COLO668 (cell line): Measurements from ENCODE around the gene C15orf39.
"Not testable (repeated sequence)": the region's sequence is repeated elsewhere in the genome, so short reads cannot be mapped to it uniquely, and the experiment has no call there.

Experiments used
- DNase-seq: peaks from one replicate; lab custom pipeline; 2025; ENCODE audit not compliant: unreplicated experiment; lab: John Stamatoyannopoulos, UW

The C15orf39 gene

GRCh38 chr15:75229191-75230015 lies 27.7 kb downstream of the C15orf39 start:
- no peak for DNase-seq

- no peak for DNase-seq
Observed at GRCh38 chr15:75230016-75230343, 28.3 kb downstream of the C15orf39 start.

GRCh38 chr15:75230551-75231371 lies 29.1 kb downstream of the C15orf39 start:
- DNase-seq = no peak

- DNase-seq = no peak
Observed at GRCh38 chr15:75231836-75232235, 30.2 kb downstream of the C15orf39 start.

- DNase-seq = no peak
Observed at GRCh38 chr15:75232252-75232813, 30.7 kb downstream of the C15orf39 start.

- no peak for DNase-seq
Observed at GRCh38 chr15:75232826-75233503, 31.3 kb downstream of the C15orf39 start.

GRCh38 chr15:75233504-75234190 lies 32.0 kb downstream of the C15orf39 start:
- DNase-seq = no peak

GRCh38 chr15:75234191-75234810 lies 32.6 kb downstream of the C15orf39 start:
- DNase-seq = no peak

- no peak for DNase-seq
Observed at GRCh38 chr15:75235051-75235673, 33.5 kb downstream of the C15orf39 start.

GRCh38 chr15:75235760-75236729 lies 34.4 kb downstream of the C15orf39 start:
- no peak for DNase-seq

GRCh38 chr15:75237316-75237982 lies 35.8 kb downstream of the C15orf39 start:
- DNase-seq = no peak

- DNase-seq = no peak
Observed at GRCh38 chr15:75238150-75238549, 36.5 kb downstream of the C15orf39 start.

GRCh38 chr15:75245741-75246140 lies 44.1 kb downstream of the C15orf39 start:
- not testable (repeated sequence) for DNase-seq

GRCh38 chr15:75248991-75249390 lies 47.3 kb downstream of the C15orf39 start:
- peak; percentile 24 for DNase-seq

- DNase-seq = no peak
Observed at GRCh38 chr15:75249726-75250125, 48.0 kb downstream of the C15orf39 start.

GRCh38 chr15:75251343-75251742 lies 49.7 kb downstream of the C15orf39 start:
- DNase-seq = not testable (repeated sequence)

- DNase-seq = not testable (repeated sequence)
Observed at GRCh38 chr15:75252285-75252684, 50.6 kb downstream of the C15orf39 start.

GRCh38 chr15:75258034-75258433 lies 56.4 kb downstream of the C15orf39 start, which contains the start of gene GOLGA6C:
Gene GOLGA6C, plus strand, starts transcription at chr15:75258334. Its CDS starts 265 bp downstream, at chr15:75258599.
- not testable (repeated sequence) for DNase-seq
